Thyroid gland (tissue), 4 donors: ENCODE data around the gene SCIN. TPM values are rescaled to one million over a fixed set of nuclear protein-coding genes. Genes with fewer than 3 reads are reported as not detected.

ENCODE experiments used
- DNase-seq, 2 donors: peaks; one replicate each; pipeline ENCODE4 v3.0.0-alpha.2; 2019
- H3K27ac ChIP-seq, 3 donors: fragments of 200-600 bp; sonication (generic); 1 replicate in 2 of 3; 2 replicates in 1 of 3; pipeline ENCODE4 v1.5.1; 2016 to 2019; ENCODE audit warnings: mild to moderate bottlenecking in 1 of 3, moderate library complexity in 1 of 3
- H3K27me3 ChIP-seq: fragments of 200-600 bp; sonication (generic); one replicate; pipeline ENCODE4 v1.5.1; 2019
- H3K36me3 ChIP-seq, 2 donors: fragments of 200-600 bp; sonication (generic); one replicate each; pipeline ENCODE4 v1.5.1; 2016 to 2019
- H3K4me1 ChIP-seq, 2 donors: fragments of 200-600 bp; sonication (generic); one replicate each; pipeline ENCODE4 v1.5.1; 2017 to 2019
- H3K4me3 ChIP-seq, 3 donors: fragments of 200-600 bp; sonication (generic); replicated peaks in 1 of 3; 1 replicate in 2 of 3; 2 replicates in 1 of 3; pipeline ENCODE4 v1.5.1; 2016; ENCODE audit warnings: mild to moderate bottlenecking in 1 of 3
- H3K9me3 ChIP-seq: fragments of 200-600 bp; sonication (generic); one replicate; pipeline ENCODE4 v1.5.1; 2017
- CTCF ChIP-seq, 6 experiments: fragments of 200-600 bp in 3 of 6; fragments of 450-650 bp in 3 of 6; sonication (generic) in 3 of 6; IDR thresholded peaks; one replicate each; pipeline ENCODE4 v1.5.1; 2016 to 2019; ENCODE audit warnings: antibody characterized with exemption in 6 of 6, mild to moderate bottlenecking in 2 of 6, inconsistent platforms in 1 of 6, moderate library complexity in 1 of 6
- POLR2A ChIP-seq, 2 donors: fragments of 450-650 bp; IDR thresholded peaks; one replicate each; pipeline ENCODE4 v1.6.1; 2017; ENCODE audit warnings: antibody characterized with exemption in 2 of 2, mild to moderate bottlenecking in 2 of 2, moderate library complexity in 1 of 2
- WGBS, 2 donors: methylation state at CpG; one replicate each; pipeline ENCODE4 v1.1.5; 2017; 5-methylcytosine and 5-hydroxymethylcytosine counted together
- intact Hi-C: fragments of 100-400 bp; cut with DNase I; formaldehyde crosslinking; loops from one replicate; pipeline ENCODE4 v1.15.1; 2023
- total RNA-seq, 4 donors: library from RNA; depleted of rRNA; stranded (reverse); fragments of >200 nt; gene quantifications; one replicate each; pipeline ENCODE4 v1.2.3, GENCODE V29; 2016

SCIN gene
- total RNA-seq, 4 donors from 2014 or later = 0.67 to 8.4 (median 3.5) TPM

- H3K4me1 ChIP-seq = peaks cover 0 to 2% of the 10 kb centered on the region in 2 donors
- H3K27ac ChIP-seq = no peak overlapping the region
- DNase-seq = no peak
- no peak overlapping the region for H3K4me3 ChIP-seq
- 42 to 75% methylated on average over 1 of the region's 1 CpG for WGBS, 2 donors
- intact Hi-C loops = no loop called here
- H3K36me3 ChIP-seq = no peaks in the 10 kb centered on the region
- no peaks in the 10 kb centered on the region for H3K27me3 ChIP-seq
- no peak for TF ChIP-seq POLR2A (IDR thresholded peaks at IDR 0.05)
- no peak for TF ChIP-seq CTCF (IDR thresholded peaks at IDR 0.05)
- H3K9me3 ChIP-seq = no peaks in the 10 kb centered on the region
These were observed 75.6 kb downstream of the SCIN start for GRCh38 chr7:12646139-12646538.

DNA sequence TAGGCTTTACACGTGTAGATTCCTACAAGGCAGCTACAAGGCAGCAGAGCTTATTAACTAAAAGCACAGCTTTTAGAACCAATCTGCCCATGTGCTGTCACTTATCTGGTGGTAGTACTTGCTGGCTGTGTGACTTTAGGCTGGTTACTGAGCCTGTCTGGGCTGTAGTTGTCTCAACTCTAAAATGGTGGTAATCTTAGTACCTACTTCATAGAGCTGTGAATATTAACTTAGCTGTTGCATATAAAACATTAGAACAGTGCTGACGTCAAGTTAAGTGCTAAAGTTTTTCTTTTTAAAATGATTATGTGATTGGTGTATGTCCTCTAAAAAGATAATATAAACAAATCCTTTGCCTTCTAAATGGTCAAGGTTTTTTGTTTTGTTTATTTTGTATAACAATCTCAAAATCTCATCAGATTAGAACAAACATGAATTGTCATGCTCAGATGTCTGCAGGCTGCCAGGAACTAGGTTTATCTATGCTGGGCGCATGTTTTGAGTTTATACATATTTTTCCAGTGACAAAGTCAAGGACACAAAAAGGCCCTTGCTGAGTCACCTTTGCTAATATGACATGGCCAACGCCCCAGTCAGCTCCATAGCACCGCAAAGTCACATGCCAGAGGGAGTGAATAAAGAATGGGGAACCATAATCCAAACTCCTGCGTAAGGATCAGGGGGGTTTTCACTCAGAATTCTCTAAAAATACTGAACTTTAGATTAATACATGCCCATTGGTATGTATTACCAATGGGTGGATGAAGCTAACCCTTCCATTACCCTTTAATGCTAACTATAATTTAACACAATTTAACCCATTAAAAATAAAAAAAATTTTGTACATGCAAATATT lies 77.1 kb downstream of the SCIN start:
- Histone ChIP-seq H3K27ac (no peak overlapping the region), H3K9me3 (no peaks in the 10 kb centered on the region), H3K4me1 (no peaks in the 10 kb centered on the region), H3K36me3 (no peaks in the 10 kb centered on the region), H3K27me3 (no peaks in the 10 kb centered on the region), H3K4me3 (no peak overlapping the region)
- no peak for DNase-seq
- WGBS, 2 donors = 90% methylated on average over 6 of the region's 6 CpGs
- intact Hi-C loops = no loop called here
- TF ChIP-seq POLR2A (IDR thresholded peaks at IDR 0.05) (no peak), CTCF (IDR thresholded peaks at IDR 0.05) (no peak)

GRCh38 chr7:12648704-12649261 lies 78.3 kb downstream of the SCIN start:
- H3K4me3 ChIP-seq = no peak overlapping the region
- H3K27me3 ChIP-seq = no peaks in the 10 kb centered on the region
- TF ChIP-seq POLR2A (IDR thresholded peaks at IDR 0.05) (no peak), CTCF (IDR thresholded peaks at IDR 0.05) (no peak)

GRCh38 chr7:12649348-12649747 lies 78.8 kb downstream of the SCIN start:
- H3K4me1 ChIP-seq = no peaks in the 10 kb centered on the region

More at GRCh38 chr7:12648704-12649261, 78.3 kb downstream of the SCIN start:
- no peak for DNase-seq
- Histone ChIP-seq H3K27ac (no peak overlapping the region), H3K36me3 (no peaks in the 10 kb centered on the region), H3K4me1 (no peaks in the 10 kb centered on the region), H3K9me3 (no peaks in the 10 kb centered on the region)
- WGBS, 2 donors = 81 to 84% methylated on average over 4 of the region's 4 CpGs
- intact Hi-C loops = no loop called here

More at GRCh38 chr7:12649348-12649747, 78.8 kb downstream of the SCIN start:
- Histone ChIP-seq H3K36me3 (no peaks in the 10 kb centered on the region), H3K4me3 (no peak overlapping the region), H3K9me3 (no peaks in the 10 kb centered on the region), H3K27me3 (no peaks in the 10 kb centered on the region), H3K27ac (no peak overlapping the region)
- intact Hi-C loops = no loop called here
- DNase-seq = no peak
- TF ChIP-seq POLR2A (IDR thresholded peaks at IDR 0.05) (no peak), CTCF (IDR thresholded peaks at IDR 0.05) (no peak)
